BJ (cell line): Measurements from ENCODE around the gene KRTAP22-2. TPM values are rescaled to one million over a fixed set of nuclear protein-coding genes. Genes with fewer than 3 reads are reported as not detected.

Experiments used
- CTCF ChIA-PET: fragments of 350-600 bp; formaldehyde crosslinking; extraction: SDS; loops from one replicate; lab custom pipeline; 2021; ENCODE audit warnings: antibody characterized with exemption, inconsistent platforms; lab: Yijun Ruan, JAX
- POLR2A ChIA-PET: fragments of 300-600 bp; sonication (Branson Sonifier 250); formaldehyde crosslinking; extraction: SDS; loops from one replicate; lab custom pipeline; 2021; ENCODE audit warnings: antibody characterized with exemption; lab: Charles Lee
- DNase-seq: peaks from one replicate; pipeline ENCODE4 v3.0.0-alpha.2; 2011; ENCODE audit warnings: low read depth
- H3K27me3 ChIP-seq: 2 replicates; pipeline ENCODE4 v1.6.0; 2011; ENCODE audit warnings: low read length; ENCODE audit not compliant: control insufficient read depth, insufficient read depth
- H3K36me3 ChIP-seq: 2 replicates; pipeline ENCODE4 v1.5.1; 2011; ENCODE audit warnings: low read length; ENCODE audit not compliant: control insufficient read depth, insufficient read depth
- H3K4me3 ChIP-seq: 2 replicates; pipeline ENCODE4 v1.5.1; 2011; ENCODE audit warnings: low read depth, mild to moderate bottlenecking, control low read depth, low read length
- polyA plus RNA-seq: library from polyadenylated mRNA; depleted of rRNA; stranded (reverse); fragments of >200 nt; gene quantifications from 2 replicates; pipeline ENCODE4 v1.2.3, GENCODE V29; 2011
- TF ChIP-seq, protein P1 (sequence below): IDR thresholded peaks from 2 replicates; pipeline ENCODE4 v1.5.1; 2011; ENCODE audit warnings: low read depth, mild to moderate bottlenecking, control low read depth, inconsistent platforms, low read length, moderate library complexity; ENCODE audit not compliant: insufficient read depth

Gene KRTAP22-2
- polyA plus RNA-seq, 1 experiment = not detected

GRCh38 chr21:30625449-30626165, 35.4 kb upstream of the KRTAP22-2 start:
- H3K4me3 ChIP-seq = no peak overlapping the region
- TF ChIP-seq, protein P1, sequence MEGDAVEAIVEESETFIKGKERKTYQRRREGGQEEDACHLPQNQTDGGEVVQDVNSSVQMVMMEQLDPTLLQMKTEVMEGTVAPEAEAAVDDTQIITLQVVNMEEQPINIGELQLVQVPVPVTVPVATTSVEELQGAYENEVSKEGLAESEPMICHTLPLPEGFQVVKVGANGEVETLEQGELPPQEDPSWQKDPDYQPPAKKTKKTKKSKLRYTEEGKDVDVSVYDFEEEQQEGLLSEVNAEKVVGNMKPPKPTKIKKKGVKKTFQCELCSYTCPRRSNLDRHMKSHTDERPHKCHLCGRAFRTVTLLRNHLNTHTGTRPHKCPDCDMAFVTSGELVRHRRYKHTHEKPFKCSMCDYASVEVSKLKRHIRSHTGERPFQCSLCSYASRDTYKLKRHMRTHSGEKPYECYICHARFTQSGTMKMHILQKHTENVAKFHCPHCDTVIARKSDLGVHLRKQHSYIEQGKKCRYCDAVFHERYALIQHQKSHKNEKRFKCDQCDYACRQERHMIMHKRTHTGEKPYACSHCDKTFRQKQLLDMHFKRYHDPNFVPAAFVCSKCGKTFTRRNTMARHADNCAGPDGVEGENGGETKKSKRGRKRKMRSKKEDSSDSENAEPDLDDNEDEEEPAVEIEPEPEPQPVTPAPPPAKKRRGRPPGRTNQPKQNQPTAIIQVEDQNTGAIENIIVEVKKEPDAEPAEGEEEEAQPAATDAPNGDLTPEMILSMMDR = no peak
- POLR2A ChIA-PET = no interaction called here
- no peak for DNase-seq
- H3K36me3 ChIP-seq = no peaks in the 10 kb centered on the region
- H3K27me3 ChIP-seq = no peaks in the 10 kb centered on the region
- CTCF ChIA-PET = no interaction called here

DNA sequence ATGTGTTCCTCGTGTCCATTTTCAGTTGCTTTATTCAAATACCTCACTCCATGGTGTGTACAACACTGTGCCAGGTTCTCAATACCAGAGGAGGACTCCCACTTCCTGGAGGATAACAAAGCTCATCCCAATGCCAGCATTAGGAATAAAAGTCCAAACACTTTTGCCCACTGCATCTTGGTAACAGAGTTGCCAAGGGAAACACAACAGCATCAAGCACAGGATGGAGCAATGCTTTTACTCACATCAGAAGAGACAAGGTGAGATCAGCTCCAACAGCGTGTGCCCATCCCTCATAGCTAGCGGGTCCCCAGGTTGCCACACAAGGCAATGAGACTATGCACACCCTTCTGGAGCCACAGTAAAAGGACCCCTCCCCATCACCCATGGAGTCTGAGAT, 33.2 kb upstream of the KRTAP22-2 start:
- TF ChIP-seq, protein P1 = no peak
- no peak for DNase-seq
- H3K4me3 ChIP-seq = no peak overlapping the region
- ChIA-PET CTCF (no interaction called here), POLR2A (no interaction called here)
- H3K36me3 ChIP-seq = no peaks in the 10 kb centered on the region
- no peaks in the 10 kb centered on the region for H3K27me3 ChIP-seq

- DNase-seq = no peak
- TF ChIP-seq, protein P1 = no peak
- H3K4me3 ChIP-seq = no peak within 1 kb of the TSS
- CTCF ChIA-PET = no interaction called here
- H3K27me3 ChIP-seq = no peaks in the 10 kb centered on the region
- POLR2A ChIA-PET = no interaction called here
- no peaks in the 10 kb centered on the region for H3K36me3 ChIP-seq
Measured at GRCh38 chr21:30620522-30620921, 30.3 kb upstream of the KRTAP22-2 start, which contains the start of gene KRTAP20-4. Gene KRTAP20-4, plus strand, starts transcription at chr21:30620627.

DNA sequence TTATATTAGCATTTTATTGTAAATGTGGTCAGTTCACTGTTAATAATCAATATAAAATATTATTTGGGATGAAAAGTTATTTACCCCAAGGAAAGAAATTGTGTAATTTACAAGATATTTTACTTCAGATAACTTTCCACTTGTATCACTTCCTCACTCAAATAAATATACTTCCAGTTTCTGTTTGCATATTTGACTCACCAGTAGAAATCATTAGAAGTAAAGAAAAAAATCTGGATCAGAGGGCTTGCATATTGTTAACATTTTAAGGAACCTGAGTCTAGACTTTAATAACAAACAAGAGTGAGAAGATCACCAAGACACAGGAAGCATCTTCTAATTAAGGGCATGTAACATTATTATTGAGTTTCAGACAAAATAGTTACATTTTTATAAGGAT, 29.9 kb upstream of the KRTAP22-2 start:
- DNase-seq = no peak
- Histone ChIP-seq H3K27me3 (no peaks in the 10 kb centered on the region), H3K36me3 (no peaks in the 10 kb centered on the region), H3K4me3 (no peak overlapping the region)
- TF ChIP-seq, protein P1 = no peak
- ChIA-PET POLR2A (no interaction called here), CTCF (no interaction called here)

DNA sequence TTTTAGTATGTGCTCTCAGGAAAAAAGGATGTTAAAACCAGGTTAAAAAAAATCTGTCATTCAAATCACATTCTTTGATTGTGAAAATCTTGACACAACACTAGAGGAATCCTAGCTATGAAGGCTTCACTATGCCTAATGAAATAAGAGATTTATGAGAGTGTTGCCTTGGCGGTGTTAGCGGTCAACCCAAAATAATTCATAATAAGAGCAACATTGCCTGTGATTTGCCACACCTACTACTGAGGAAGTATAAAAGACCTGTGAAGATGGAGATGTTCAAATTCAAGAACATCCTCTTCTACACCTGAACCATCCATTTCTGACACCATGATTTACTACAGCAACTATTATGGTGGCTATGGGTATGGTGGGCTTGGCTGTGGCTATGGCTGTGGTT, 25.9 kb upstream of the KRTAP22-2 start, which contains the start of gene KRTAP20-1:
Gene KRTAP20-1, plus strand, starts transcription at position 301 of the 400 bp plus-strand sequence. Its CDS starts 30 bp downstream, at position 331.
- Histone ChIP-seq H3K4me3 (no peak within 1 kb of the TSS), H3K36me3 (no peaks in the 10 kb centered on the region), H3K27me3 (no peaks in the 10 kb centered on the region)
- DNase-seq = no peak
- POLR2A ChIA-PET = no interaction called here
- TF ChIP-seq, protein P1 = no peak
- CTCF ChIA-PET = no interaction called here
